Neural progenitor cell (in vitro differentiated cells): Measurements from ENCODE around the gene CCDC80. TPM values are rescaled to one million over a fixed set of nuclear protein-coding genes. Genes with fewer than 3 reads are reported as not detected.

Experiments
- DNase-seq: peaks from one replicate; pipeline ENCODE4 v3.0.0-alpha.2; 2016; ENCODE audit warnings: low spot score
- H2AFZ ChIP-seq: fragments of 200-600 bp; sonication (generic); replicated peaks from 2 replicates; pipeline ENCODE4 v1.6.1; 2016; ENCODE audit warnings: antibody characterized with exemption
- H3F3A ChIP-seq: fragments of 200-600 bp; sonication (generic); 2 replicates; pipeline ENCODE4 v1.6.1; 2016; ENCODE audit warnings: antibody characterized with exemption, low read depth
- H3K27ac ChIP-seq: fragments of 200-600 bp; sonication (generic); 2 replicates; pipeline ENCODE4 v1.5.1; 2016; ENCODE audit warnings: mild to moderate bottlenecking
- H3K27me3 ChIP-seq: fragments of 200-600 bp; sonication (generic); 2 replicates; pipeline ENCODE4 v1.6.1; 2016; ENCODE audit warnings: mild to moderate bottlenecking, moderate library complexity
- H3K36me3 ChIP-seq: fragments of 200-600 bp; sonication (generic); 2 replicates; pipeline ENCODE4 v1.5.1; 2016
- H3K4me1 ChIP-seq: fragments of 200-600 bp; sonication (generic); 2 replicates; pipeline ENCODE4 v1.6.1; 2016; ENCODE audit warnings: mixed run types
- H3K4me2 ChIP-seq: fragments of 200-600 bp; sonication (generic); 2 replicates; pipeline ENCODE4 v1.6.1; 2016
- H3K4me3 ChIP-seq: fragments of 200-600 bp; sonication (generic); 2 replicates; pipeline ENCODE4 v1.5.1; 2016
- H3K79me2 ChIP-seq: fragments of 200-600 bp; sonication (generic); 2 replicates; pipeline ENCODE4 v1.6.1; 2016; ENCODE audit warnings: low read depth
- H3K9ac ChIP-seq: fragments of 200-600 bp; sonication (generic); 2 replicates; pipeline ENCODE4 v1.6.1; 2016
- H3K9me3 ChIP-seq: fragments of 200-600 bp; sonication (generic); 2 replicates; pipeline ENCODE4 v1.5.1; 2016; ENCODE audit warnings: low read depth
- H4K20me1 ChIP-seq: fragments of 200-600 bp; sonication (generic); 2 replicates; pipeline ENCODE4 v1.6.1; 2016; ENCODE audit warnings: low read depth
- H3K27ac Mint-ChIP-seq: 3 replicates; pipeline ENCODE4 v1.8.0; 2021; ENCODE audit warnings: mixed read lengths
- H3K27me3 Mint-ChIP-seq: 2 replicates; pipeline ENCODE4 v1.8.0; 2022; ENCODE audit warnings: low read depth, mild to moderate bottlenecking, inconsistent platforms, moderate library complexity, mixed read lengths; ENCODE audit not compliant: insufficient read depth
- H3K36me3 Mint-ChIP-seq: 3 replicates; pipeline ENCODE4 v1.8.0; 2021; ENCODE audit warnings: mixed read lengths
- H3K4me1 Mint-ChIP-seq: 3 replicates; pipeline ENCODE4 v1.8.0; 2021; ENCODE audit warnings: mixed read lengths
- H3K4me3 Mint-ChIP-seq: 3 replicates; pipeline ENCODE4 v1.8.0; 2021; ENCODE audit warnings: mild to moderate bottlenecking, moderate library complexity, mixed read lengths
- H3K9me3 Mint-ChIP-seq: 3 replicates; pipeline ENCODE4 v1.8.0; 2020; ENCODE audit warnings: mixed read lengths
- CTCF ChIP-seq: fragments of 200-600 bp; sonication (generic); IDR thresholded peaks from 2 replicates; pipeline ENCODE4 v1.5.1; 2017; ENCODE audit warnings: antibody characterized with exemption, mild to moderate bottlenecking
- EZH2 ChIP-seq: fragments of 200-600 bp; sonication (generic); IDR thresholded peaks from 2 replicates; pipeline ENCODE4 v1.6.1; 2017; ENCODE audit warnings: antibody characterized with exemption, mild to moderate bottlenecking, moderate library complexity
- EZH2phosphoT487 ChIP-seq: fragments of 200-600 bp; sonication (generic); IDR thresholded peaks from 2 replicates; pipeline ENCODE4 v1.6.1; 2017; ENCODE audit warnings: antibody characterized with exemption
- total RNA-seq: library from RNA; depleted of rRNA; stranded (reverse); fragments of >200 nt; gene quantifications from 2 replicates; pipeline ENCODE4 v1.2.3, GENCODE V29; 2015; ENCODE audit warnings: low replicate concordance

CCDC80 gene
- total RNA-seq, 1 donor from 2014 or later = 21.5 TPM

GRCh38 chr3:112635674-112636073, 5.3 kb downstream of the CCDC80 start:
- Histone ChIP-seq H3K4me2 (peak overlapping the region; percentile 20), H3K27ac (peak overlapping the region; percentile 81), H3K4me1 (peaks cover 63% of the 10 kb centered on the region), H3K36me3 (no peaks in the 10 kb centered on the region), H3K4me3 (no peak overlapping the region), H3F3A (peaks cover 45% of the 10 kb centered on the region), H3K79me2 (no peaks in the 10 kb centered on the region), H3K9me3 (no peaks in the 10 kb centered on the region), H3K9ac (no peak overlapping the region), H2AFZ (no peak overlapping the region), H4K20me1 (no peaks in the 10 kb centered on the region), H3K27me3 (no peaks in the 10 kb centered on the region)
- no peaks in the 10 kb centered on the region for H3K27me3 Mint-ChIP-seq
- peaks cover 19% of the 10 kb centered on the region for H3K9me3 Mint-ChIP-seq
- H3K36me3 Mint-ChIP-seq = peaks cover 32% of the 10 kb centered on the region
- peaks cover 62% of the 10 kb centered on the region for H3K4me1 Mint-ChIP-seq
- TF ChIP-seq CTCF (no peak), EZH2 (no peak), EZH2phosphoT487 (no peak)
- DNase-seq = no peak
- H3K4me3 Mint-ChIP-seq = no peak overlapping the region
- no peak overlapping the region for H3K27ac Mint-ChIP-seq

GRCh38 chr3:112634786-112635541, 6.0 kb downstream of the CCDC80 start:
- H3K4me3 ChIP-seq = no peak overlapping the region
- H3K4me3 Mint-ChIP-seq = no peak overlapping the region
- H3K36me3 Mint-ChIP-seq = peaks cover 32% of the 10 kb centered on the region
- H3K9me3 ChIP-seq = no peaks in the 10 kb centered on the region
- H2AFZ ChIP-seq = no peak overlapping the region
- H3K27ac Mint-ChIP-seq = peak overlapping the region; percentile 2
- peaks cover 56% of the 10 kb centered on the region for H3K4me1 ChIP-seq
- no peaks in the 10 kb centered on the region for H3K27me3 Mint-ChIP-seq
- H3F3A ChIP-seq = peaks cover 41% of the 10 kb centered on the region
- no peaks in the 10 kb centered on the region for H3K36me3 ChIP-seq
- no peaks in the 10 kb centered on the region for H3K79me2 ChIP-seq
- TF ChIP-seq EZH2phosphoT487 (peak; percentile 77), CTCF (no peak)
- peak; percentile 64 for DNase-seq
- no peak overlapping the region for H3K9ac ChIP-seq
- H3K9me3 Mint-ChIP-seq = peaks cover 19% of the 10 kb centered on the region
- H3K27me3 ChIP-seq = no peaks in the 10 kb centered on the region
- H3K27ac ChIP-seq = peak overlapping the region; percentile 81
- no peaks in the 10 kb centered on the region for H4K20me1 ChIP-seq
- H3K4me2 ChIP-seq = peak overlapping the region; percentile 60
- H3K4me1 Mint-ChIP-seq = peaks cover 62% of the 10 kb centered on the region

GRCh38 chr3:112633757-112634156, 7.2 kb downstream of the CCDC80 start:
- no peaks in the 10 kb centered on the region for H3K27me3 Mint-ChIP-seq
- H3K4me3 Mint-ChIP-seq = no peak overlapping the region
- Histone ChIP-seq H3K36me3 (no peaks in the 10 kb centered on the region), H3K4me1 (peaks cover 53% of the 10 kb centered on the region), H3K4me3 (peak overlapping the region; percentile 2), H3K27ac (peak overlapping the region; percentile 67), H3K9ac (no peak overlapping the region), H3K9me3 (no peaks in the 10 kb centered on the region), H3F3A (peaks cover 41% of the 10 kb centered on the region), H4K20me1 (no peaks in the 10 kb centered on the region), H3K79me2 (no peaks in the 10 kb centered on the region), H3K4me2 (peak overlapping the region; percentile 60), H3K27me3 (no peaks in the 10 kb centered on the region), H2AFZ (no peak overlapping the region)
- no peak overlapping the region for H3K27ac Mint-ChIP-seq
- DNase-seq = no peak
- H3K36me3 Mint-ChIP-seq = peaks cover 27% of the 10 kb centered on the region
- peaks cover 19% of the 10 kb centered on the region for H3K9me3 Mint-ChIP-seq
- H3K4me1 Mint-ChIP-seq = peaks cover 68% of the 10 kb centered on the region
- no peak for TF ChIP-seq CTCF
